Large intestine (tissue), 12 donors: ENCODE measurements around the gene SRRT. TPM values are rescaled to one million over a fixed set of nuclear protein-coding genes. Genes with fewer than 3 reads are reported as not detected.

ENCODE experiments used
- DNase-seq, 2 donors: peaks; one replicate each; pipeline versions ENCODE4 v3.0.0 to v3.0.0-alpha.2; 2013
- H3K27ac ChIP-seq: one replicate; pipeline ENCODE4 v1.5.1; 2013; ENCODE audit warnings: low read length
- H3K27me3 ChIP-seq: 2 replicates; pipeline ENCODE4 v1.6.1; 2013; ENCODE audit warnings: low read length; ENCODE audit not compliant: control insufficient read depth, insufficient read depth
- H3K36me3 ChIP-seq: 2 replicates; pipeline ENCODE4 v1.6.1; 2013; ENCODE audit warnings: low read length; ENCODE audit not compliant: control insufficient read depth, insufficient read depth
- H3K4me1 ChIP-seq: one replicate; pipeline ENCODE4 v1.6.1; 2013; ENCODE audit warnings: low read length; ENCODE audit not compliant: control insufficient read depth, insufficient read depth
- H3K4me3 ChIP-seq: one replicate; pipeline ENCODE4 v1.5.1; 2013; ENCODE audit warnings: low read length
- H3K9me3 ChIP-seq: one replicate; pipeline ENCODE4 v1.6.1; 2013; ENCODE audit warnings: mild to moderate bottlenecking, low read depth, low read length, moderate library complexity; ENCODE audit not compliant: control insufficient read depth
- WGBS: methylation state at CpG from one replicate; pipeline ENCODE4 v1.1.5; 2013; ENCODE audit warnings: low lambda C conversion rate; ENCODE audit not compliant: insufficient coverage; 5-methylcytosine and 5-hydroxymethylcytosine counted together
- long read RNA-seq, 11 donors: transcript quantifications; one replicate each; lab custom pipeline, GENCODE V29; 2026
- polyA plus RNA-seq: library from polyadenylated mRNA; unstranded; fragments of 120-200 nt; gene quantifications from one replicate; pipeline ENCODE4 v1.2.1, GENCODE V29; 2013

The SRRT gene
- polyA plus RNA-seq: 118 TPM
- long read RNA-seq, donor 1, partial matches to known transcripts: 0 of 2 reads
- long read RNA-seq, donor 1, other reads (novel, unspliced or antisense): 0 of 2 reads
- long read RNA-seq, donor 2, partial matches to known transcripts: 14 of 23 reads
- long read RNA-seq, donor 2, other reads (novel, unspliced or antisense): 0 of 23 reads
- long read RNA-seq, donor 3, partial matches to known transcripts: 7 of 15 reads
- long read RNA-seq, donor 3, other reads (novel, unspliced or antisense): 0 of 15 reads
- long read RNA-seq, donor 4: 0 reads
- long read RNA-seq, donor 5, partial matches to known transcripts: 0 of 6 reads
- long read RNA-seq, donor 5, other reads (novel, unspliced or antisense): 0 of 6 reads
- long read RNA-seq, donor 6, partial matches to known transcripts: 6 of 17 reads
- long read RNA-seq, donor 6, other reads (novel, unspliced or antisense): 6 of 17 reads
- long read RNA-seq, donor 7, partial matches to known transcripts: 0 of 3 reads
- long read RNA-seq, donor 7, other reads (novel, unspliced or antisense): 0 of 3 reads
- long read RNA-seq, donor 8, partial matches to known transcripts: 14 of 18 reads
- long read RNA-seq, donor 8, other reads (novel, unspliced or antisense): 0 of 18 reads
- long read RNA-seq, donor 9, partial matches to known transcripts: 7 of 10 reads
- long read RNA-seq, donor 9, other reads (novel, unspliced or antisense): 0 of 10 reads
- long read RNA-seq, donor 10, partial matches to known transcripts: 0 of 4 reads
- long read RNA-seq, donor 10, other reads (novel, unspliced or antisense): 0 of 4 reads
- long read RNA-seq, donor 11, partial matches to known transcripts: 7 of 10 reads
- long read RNA-seq, donor 11, other reads (novel, unspliced or antisense): 0 of 10 reads

GRCh38 chr7:100874577-100875355 is at the start of gene SRRT:
Gene SRRT (plus strand): TSS chr7:100875103. CDS start chr7:100875591, 488 bp downstream.
- Histone ChIP-seq H3K27me3 (no peaks in the 10 kb centered on the region), H3K4me1 (peaks cover 12% of the 10 kb centered on the region), H3K27ac (peak within 1 kb of the TSS; percentile 95), H3K4me3 (peak within 1 kb of the TSS; percentile 85), H3K36me3 (peaks cover 50% of the 10 kb centered on the region), H3K9me3 (no peaks in the 10 kb centered on the region)
- peak; percentile 98 for DNase-seq
- WGBS: no CpG with 5 or more reads among the region's 79 CpGs

GRCh38 chr7:100825215-100825671 is 49.7 kb upstream of the SRRT start:
- DNase-seq: no peak
- H3K4me3 ChIP-seq: peak overlapping the region; percentile 90
- no peaks in the 10 kb centered on the region for H3K27me3 ChIP-seq
- peaks cover 21% of the 10 kb centered on the region for H3K4me1 ChIP-seq
- H3K9me3 ChIP-seq: peaks cover 3% of the 10 kb centered on the region
- no peak overlapping the region for H3K27ac ChIP-seq
- 12% methylated on average over 8 of the region's 16 CpGs for WGBS
- peaks cover 36% of the 10 kb centered on the region for H3K36me3 ChIP-seq

GRCh38 chr7:100825751-100826513 is 49.0 kb upstream of the SRRT start:
- Histone ChIP-seq H3K27me3 (no peaks in the 10 kb centered on the region), H3K27ac (peak overlapping the region; percentile 70), H3K9me3 (peaks cover 3% of the 10 kb centered on the region), H3K4me1 (peaks cover 21% of the 10 kb centered on the region), H3K36me3 (peaks cover 33% of the 10 kb centered on the region), H3K4me3 (peak overlapping the region; percentile 90)
- DNase-seq: peak in 1 of 2 donors; percentile 55
- 3% methylated on average over 5 of the region's 17 CpGs for WGBS

GRCh38 chr7:100826514-100827329 is 48.2 kb upstream of the SRRT start:
- Histone ChIP-seq H3K9me3 (peaks cover 3% of the 10 kb centered on the region), H3K36me3 (peaks cover 30% of the 10 kb centered on the region), H3K27me3 (no peaks in the 10 kb centered on the region), H3K4me1 (peaks cover 24% of the 10 kb centered on the region), H3K4me3 (peak overlapping the region; percentile 90), H3K27ac (peak overlapping the region; percentile 70)
- peak in 1 of 2 donors; percentile 62 for DNase-seq
- no CpG with 5 or more reads among the region's 71 CpGs for WGBS

GRCh38 chr7:100827330-100828226 is 47.3 kb upstream of the SRRT start, which contains the start of gene EPHB4:
Gene EPHB4 (minus strand): TSS chr7:100827523. CDS start chr7:100827030, 493 bp downstream.
- H3K27me3 ChIP-seq: no peaks in the 10 kb centered on the region
- no CpG with 5 or more reads among the region's 80 CpGs for WGBS
- H3K4me3 ChIP-seq: peak within 1 kb of the TSS; percentile 90

GRCh38 chr7:100829150-100829716 is 45.7 kb upstream of the SRRT start:
- WGBS: 50% methylated on average over 1 of the region's 20 CpGs
- peaks cover 5% of the 10 kb centered on the region for H3K36me3 ChIP-seq
- DNase-seq: peak in 1 of 2 donors; percentile 27
- H3K9me3 ChIP-seq: peaks cover 10% of the 10 kb centered on the region
- H3K27ac ChIP-seq: no peak overlapping the region
- H3K4me1 ChIP-seq: peaks cover 28% of the 10 kb centered on the region
- H3K4me3 ChIP-seq: no peak overlapping the region
- H3K27me3 ChIP-seq: no peaks in the 10 kb centered on the region

More at GRCh38 chr7:100827330-100828226, 47.3 kb upstream of the SRRT start, which contains the start of gene EPHB4:
- Histone ChIP-seq H3K27ac (peak within 1 kb of the TSS; percentile 77), H3K9me3 (peaks cover 7% of the 10 kb centered on the region), H3K36me3 (peaks cover 21% of the 10 kb centered on the region), H3K4me1 (peaks cover 28% of the 10 kb centered on the region)
- peak; percentile 73 to 86 for DNase-seq

GRCh38 chr7:100830396-100830795 is 44.5 kb upstream of the SRRT start:
- H3K4me3 ChIP-seq: no peak overlapping the region
- 69% methylated on average over 2 of the region's 4 CpGs for WGBS
- no peaks in the 10 kb centered on the region for H3K36me3 ChIP-seq
- no peak for DNase-seq
- H3K27ac ChIP-seq: no peak overlapping the region
- no peaks in the 10 kb centered on the region for H3K27me3 ChIP-seq
- H3K9me3 ChIP-seq: peaks cover 10% of the 10 kb centered on the region
- peaks cover 21% of the 10 kb centered on the region for H3K4me1 ChIP-seq

GRCh38 chr7:100832281-100832633 is 42.6 kb upstream of the SRRT start:
- Histone ChIP-seq H3K9me3 (peaks cover 10% of the 10 kb centered on the region), H3K36me3 (no peaks in the 10 kb centered on the region), H3K4me3 (no peak overlapping the region), H3K27me3 (no peaks in the 10 kb centered on the region), H3K27ac (peak overlapping the region; percentile 53), H3K4me1 (peaks cover 28% of the 10 kb centered on the region)
- no peak for DNase-seq
- WGBS: 93% methylated on average over 3 of the region's 5 CpGs
